NCI-H460 (cell line): ENCODE results near the gene NQO1. TPM values are rescaled to one million over a fixed set of nuclear protein-coding genes. Genes with fewer than 3 reads are reported as not detected.

Experiments used
- total RNA-seq: library from RNA; depleted of rRNA; stranded (reverse); fragments of >200 nt; shearing (Covaris generic); gene quantifications from 2 replicates; pipeline ENCODE4 v1.2.3, GENCODE V29; 2014; rRNA removed

The NQO1 gene
- total RNA-seq, 1 experiment from 2014 or later, result 2,726 TPM

Other genes with a start within 250 kb of the NQO1 start
- 6.0 and 7.1 TPM in 2 replicates for gene NFAT5, start 160.6 kb downstream of the NQO1 start, total RNA-seq
- gene NOB1, start 28.4 kb upstream of the NQO1 start, total RNA-seq, result 37.5 and 42.7 TPM in 2 replicates
- 20.7 and 21.7 TPM in 2 replicates for gene WWP2, start 35.8 kb upstream of the NQO1 start, total RNA-seq
- gene CLEC18A, start 224.8 kb upstream of the NQO1 start, total RNA-seq, result not detected in 2 replicates